Measurements from ENCODE around the gene MYH11. TPM values are rescaled to one million over a fixed set of nuclear protein-coding genes. Genes with fewer than 3 reads are reported as not detected.

The MYH11 gene
- total and polyA plus RNA-seq, 2 of the 13 experiments (the other 11 are each of a cell fraction or from before 2014, with no cell fraction given) = not detected

DNA sequence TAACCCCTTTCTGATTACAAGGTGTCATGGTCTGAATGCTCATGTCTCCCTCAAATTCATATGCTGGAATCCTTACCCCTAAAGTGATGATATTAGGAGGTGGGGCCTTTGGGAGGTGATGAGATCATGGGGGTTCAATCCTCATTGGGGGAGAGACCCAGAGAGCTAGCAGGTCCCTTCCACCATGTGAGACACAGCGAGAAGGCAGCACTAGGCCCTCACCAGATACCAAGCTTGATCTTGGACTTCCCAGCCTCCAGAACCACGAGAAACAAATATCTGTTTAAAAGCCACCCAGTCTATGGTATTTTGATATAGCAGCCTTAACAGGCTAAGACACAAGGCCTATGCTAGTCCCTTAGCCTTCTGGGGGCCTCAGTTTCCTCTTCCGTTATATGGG, 45.9 kb downstream of the MYH11 start:
- peaks cover 4% of the 10 kb centered on the region; the same call in 1 of the 2 replicates for H3K4me1 ChIP-seq (ENCODE audit: insufficient read depth, low read length)
- H3K27ac ChIP-seq (ENCODE audit: extremely low read length, insufficient read depth, low read length) = no peak overlapping the region
- H3K36me3 ChIP-seq (replicated peaks in 1 of 2; ENCODE audit: control insufficient read depth in 1 of 2, insufficient read depth in 2 of 2, low read length in 2 of 2) = no peaks in the 10 kb centered on the region
- H4K20me1 ChIP-seq (ENCODE audit: insufficient read depth, low read length) = no peaks in the 10 kb centered on the region
- no peak overlapping the region for H3K9ac ChIP-seq (ENCODE audit: insufficient read depth, low read depth, low read length)
- no peaks in the 10 kb centered on the region for H3K79me2 ChIP-seq (ENCODE audit: insufficient read depth, low read length)
- POLR2A ChIA-PET = no interaction called here
- H3K4me2 ChIP-seq (ENCODE audit: low read depth, low read length) = no peak overlapping the region
- no peak overlapping the region for H3K4me3 ChIP-seq (replicated peaks in 1 of 3; ENCODE audit: insufficient read depth in 1 of 3, low read depth in 2 of 3, low read length in 3 of 3)
- no TSS peak for BruUV-seq (replicated peaks)
- no peak for TF ChIP-seq TEAD2 (CRISPR knock-in tag; IDR thresholded peaks at IDR 0.05)
- peak; percentile 99 for TF ChIP-seq ZNF564 (CRISPR knock-in tag; IDR thresholded peaks at IDR 0.05)
- DNase-seq (ENCODE audit: low spot score) (no peak), ATAC-seq (no peak), FAIRE-seq (no peak)
- in situ Hi-C loops (cut with HindIII; ENCODE audit: extremely low pct_ligation_motif_present, low pct_unique_long_range_greater_than_20kb) = no loop called here
- intact Hi-C loops (cut with micrococcal nuclease; ENCODE audit: unreplicated experiment) = no loop called here
- CTCF ChIA-PET (ENCODE audit: low intra/inter-chr PET ratio, low total read pairs) = no interaction called here
- WGBS (ENCODE audit: low lambda C conversion rate) = 29% methylated on average over 3 of the region's 3 CpGs
- no peak overlapping the region for H2AFZ ChIP-seq (ENCODE audit: low read length)
- H3K9me3 ChIP-seq (ENCODE audit: low read length) = peaks cover 5% of the 10 kb centered on the region
- H3K27me3 ChIP-seq (ENCODE audit: control insufficient read depth in 1 of 2, insufficient read depth in 2 of 2, low read length in 2 of 2) = peaks cover 5 to 57% of the 10 kb centered on the region in 2 experiments; a peak in 4 of 5 replicates

DNA sequence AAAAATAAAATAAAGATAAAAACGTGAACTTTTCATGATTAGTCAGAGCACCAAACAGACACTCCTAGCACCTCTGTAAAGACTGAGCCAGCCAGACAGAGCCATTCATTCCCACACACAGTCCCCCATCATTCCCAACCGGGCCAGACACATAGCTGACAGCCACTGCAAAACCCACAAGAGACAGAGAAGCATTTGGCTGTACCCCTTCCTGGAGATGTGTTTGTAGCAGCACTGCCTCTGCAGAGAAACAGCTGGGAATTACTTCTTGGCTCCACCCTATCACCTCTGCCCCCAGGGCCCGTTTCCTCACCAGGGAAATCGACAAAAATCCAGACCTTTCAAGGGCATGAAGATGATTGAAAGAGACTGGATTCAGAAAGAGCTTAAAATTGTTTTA, 46.4 kb downstream of the MYH11 start:
- Histone ChIP-seq H3K9ac (ENCODE audit: insufficient read depth, low read depth, low read length) (no peak overlapping the region), H3K36me3 (replicated peaks in 1 of 2; ENCODE audit: control insufficient read depth in 1 of 2, insufficient read depth in 2 of 2, low read length in 2 of 2) (no peaks in the 10 kb centered on the region), H3K4me3 (replicated peaks in 1 of 3; ENCODE audit: insufficient read depth in 1 of 3, low read depth in 2 of 3, low read length in 3 of 3) (no peak overlapping the region), H3K27me3 (ENCODE audit: control insufficient read depth in 1 of 2, insufficient read depth in 2 of 2, low read length in 2 of 2) (peaks cover 5 to 60% of the 10 kb centered on the region in 2 experiments; a peak in 4 of 5 replicates), H2AFZ (ENCODE audit: low read length) (no peak overlapping the region), H3K9me3 (ENCODE audit: low read length) (peaks cover under 1% of the 10 kb centered on the region; the same call in 1 of the 2 replicates), H4K20me1 (ENCODE audit: insufficient read depth, low read length) (no peaks in the 10 kb centered on the region), H3K4me2 (ENCODE audit: low read depth, low read length) (no peak overlapping the region), H3K79me2 (ENCODE audit: insufficient read depth, low read length) (no peaks in the 10 kb centered on the region), H3K4me1 (ENCODE audit: insufficient read depth, low read length) (peaks cover 4% of the 10 kb centered on the region; the same call in 1 of the 2 replicates), H3K27ac (ENCODE audit: extremely low read length, insufficient read depth, low read length) (no peak overlapping the region)
- in situ Hi-C loops (cut with HindIII; ENCODE audit: extremely low pct_ligation_motif_present, low pct_unique_long_range_greater_than_20kb) = no loop called here
- POLR2A ChIA-PET = no interaction called here
- no peak for DNase-seq (ENCODE audit: low spot score)
- no TSS peak for BruUV-seq (replicated peaks)
- intact Hi-C loops (cut with micrococcal nuclease; ENCODE audit: unreplicated experiment) = no loop called here
- CTCF ChIA-PET (ENCODE audit: low intra/inter-chr PET ratio, low total read pairs) = no interaction called here
- ATAC-seq = no peak
- FAIRE-seq = no peak
- under 1% methylated on average over 4 of the region's 4 CpGs for WGBS (ENCODE audit: low lambda C conversion rate)
- TF ChIP-seq HNRNPUL1 (IDR thresholded peaks at IDR 0.05; ENCODE audit: low read depth, low read length) (no peak), DRAP1 (CRISPR knock-in tag; IDR thresholded peaks at IDR 0.05) (no peak), ZNF160 (CRISPR knock-in tag; IDR thresholded peaks at IDR 0.05) (no peak), REXO4 (CRISPR knock-in tag; IDR thresholded peaks at IDR 0.05; ENCODE audit: borderline replicate concordance) (no peak), BORCS8-MEF2B (CRISPR knock-in tag; IDR thresholded peaks at IDR 0.05) (no peak), ZNF614 (CRISPR knock-in tag; IDR thresholded peaks at IDR 0.05; ENCODE audit: borderline replicate concordance) (no peak), ZSCAN21 (CRISPR knock-in tag; IDR thresholded peaks at IDR 0.05; ENCODE audit: borderline replicate concordance) (no peak), SP1 (IDR thresholded peaks at IDR 0.05) (no peak), SP1 (CRISPR knock-in tag; IDR thresholded peaks at IDR 0.05) (no peak), EHMT2 (IDR thresholded peaks at IDR 0.05; ENCODE audit: borderline replicate concordance, low read depth, low read length) (no peak), CSRNP2 (CRISPR knock-in tag; conservative IDR thresholded peaks at IDR 0.05; ENCODE audit: low read depth) (no peak), CAMTA2 (CRISPR knock-in tag; IDR thresholded peaks at IDR 0.05; ENCODE audit: borderline replicate concordance) (no peak)
- TF ChIP-seq, protein P1, sequence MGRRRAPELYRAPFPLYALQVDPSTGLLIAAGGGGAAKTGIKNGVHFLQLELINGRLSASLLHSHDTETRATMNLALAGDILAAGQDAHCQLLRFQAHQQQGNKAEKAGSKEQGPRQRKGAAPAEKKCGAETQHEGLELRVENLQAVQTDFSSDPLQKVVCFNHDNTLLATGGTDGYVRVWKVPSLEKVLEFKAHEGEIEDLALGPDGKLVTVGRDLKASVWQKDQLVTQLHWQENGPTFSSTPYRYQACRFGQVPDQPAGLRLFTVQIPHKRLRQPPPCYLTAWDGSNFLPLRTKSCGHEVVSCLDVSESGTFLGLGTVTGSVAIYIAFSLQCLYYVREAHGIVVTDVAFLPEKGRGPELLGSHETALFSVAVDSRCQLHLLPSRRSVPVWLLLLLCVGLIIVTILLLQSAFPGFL (CRISPR knock-in tag; IDR thresholded peaks at IDR 0.05) = no peak
- TF ChIP-seq, protein P2, sequence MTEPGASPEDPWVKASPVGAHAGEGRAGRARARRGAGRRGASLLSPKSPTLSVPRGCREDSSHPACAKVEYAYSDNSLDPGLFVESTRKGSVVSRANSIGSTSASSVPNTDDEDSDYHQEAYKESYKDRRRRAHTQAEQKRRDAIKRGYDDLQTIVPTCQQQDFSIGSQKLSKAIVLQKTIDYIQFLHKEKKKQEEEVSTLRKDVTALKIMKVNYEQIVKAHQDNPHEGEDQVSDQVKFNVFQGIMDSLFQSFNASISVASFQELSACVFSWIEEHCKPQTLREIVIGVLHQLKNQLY (CRISPR knock-in tag; IDR thresholded peaks at IDR 0.05) = no peak

All from HepG2 (cell line).